ENCODE data around the gene POLG. TPM values are rescaled to one million over a fixed set of nuclear protein-coding genes. Genes with fewer than 3 reads are reported as not detected.

The POLG gene
- total RNA-seq, 4 donors from 2014 or later: 38.4 to 60.7 (median 52.9) TPM

GRCh38 chr15:89377024-89377841, 42.6 kb upstream of the POLG start:
- H3K27ac ChIP-seq: no peak overlapping the region
- no peaks in the 10 kb centered on the region for H3K36me3 ChIP-seq
- peaks cover 0 to 100% (median 17%) of the 10 kb centered on the region in 4 donors for H3K27me3 ChIP-seq
- intact Hi-C loops (cut with DNase I): no loop called here
- peaks cover 0 to 6% (median 0%) of the 10 kb centered on the region in 3 donors for H3K9me3 ChIP-seq
- DNase-seq: no peak
- H3K4me3 ChIP-seq: no peak overlapping the region
- 46 to 48% methylated on average over 11 to 14 of the region's 31 CpGs for WGBS, 2 donors
- TF ChIP-seq POLR2A (IDR thresholded peaks at IDR 0.05) (no peak), CTCF (IDR thresholded peaks at IDR 0.05) (no peak)
- H3K4me1 ChIP-seq: peaks cover 21 to 34% (median 22%) of the 10 kb centered on the region in 3 donors

GRCh38 chr15:89376388-89376787, 41.8 kb upstream of the POLG start:
- DNase-seq: no peak
- Histone ChIP-seq H3K4me1 (peaks cover 21 to 41% (median 22%) of the 10 kb centered on the region in 3 donors), H3K9me3 (peaks cover 0 to 6% (median 0%) of the 10 kb centered on the region in 3 donors), H3K4me3 (no peak overlapping the region), H3K27me3 (peaks cover 0 to 100% (median 23%) of the 10 kb centered on the region in 4 donors), H3K27ac (no peak overlapping the region), H3K36me3 (no peaks in the 10 kb centered on the region)
- intact Hi-C loops (cut with DNase I): no loop called here
- WGBS, 2 donors: 53 to 68% methylated on average over 1 to 2 of the region's 2 CpGs
- TF ChIP-seq CTCF (IDR thresholded peaks at IDR 0.05): no peak
- no peak for TF ChIP-seq POLR2A (IDR thresholded peaks at IDR 0.05)

DNA sequence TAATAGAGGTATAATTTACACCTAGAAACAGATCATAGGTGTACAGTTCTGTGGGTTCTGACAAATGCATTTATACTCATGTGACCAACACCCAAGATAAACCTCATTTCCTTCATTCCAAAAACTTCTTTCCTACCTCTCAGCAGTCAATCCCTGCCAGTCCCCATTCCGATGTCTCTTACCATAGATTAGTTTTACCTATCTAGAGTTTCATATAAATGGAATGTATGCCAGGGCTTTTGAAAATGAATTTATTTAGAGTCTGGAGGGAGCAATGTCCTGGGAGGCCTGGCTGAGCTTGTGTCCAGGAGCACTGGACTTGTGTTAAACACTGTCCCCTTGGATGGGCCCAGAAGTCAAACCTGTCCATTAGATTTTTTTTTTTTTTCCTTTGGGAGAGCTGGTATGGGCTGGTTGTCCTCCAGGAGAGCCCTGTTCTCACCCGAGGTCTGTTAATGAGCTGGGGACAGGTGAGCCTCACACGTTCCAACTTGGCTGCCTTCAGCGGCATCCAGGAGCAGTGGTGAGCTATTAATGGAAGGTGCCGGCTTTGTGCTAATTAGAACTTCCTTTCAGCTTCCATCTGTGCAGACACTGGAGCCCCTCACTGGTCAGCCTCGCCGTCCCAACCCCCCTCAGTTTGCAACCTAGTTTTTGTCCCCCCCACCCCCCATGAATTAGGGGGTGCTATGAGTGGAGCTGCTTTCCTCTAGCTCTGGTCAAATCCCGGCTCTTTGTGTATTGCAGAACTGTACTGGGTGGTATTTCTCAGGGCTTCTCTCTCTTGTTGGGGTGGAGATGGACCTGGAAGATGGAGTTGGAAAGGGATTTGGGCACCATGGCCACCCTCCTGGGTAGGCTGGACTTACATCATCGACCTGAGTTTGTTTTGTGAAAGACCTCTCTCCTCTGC, 40.7 kb upstream of the POLG start:
- H3K36me3 ChIP-seq: no peaks in the 10 kb centered on the region
- no peak for DNase-seq
- TF ChIP-seq CTCF (IDR thresholded peaks at IDR 0.05): no peak
- intact Hi-C loops (cut with DNase I): no loop called here
- H3K4me1 ChIP-seq: peaks cover 22 to 48% (median 27%) of the 10 kb centered on the region in 3 donors
- WGBS, 2 donors: 19 to 32% methylated on average over 8 to 9 of the region's 9 CpGs
- H3K4me3 ChIP-seq: no peak overlapping the region
- no peak overlapping the region for H3K27ac ChIP-seq
- peaks cover 0 to 100% (median 32%) of the 10 kb centered on the region in 4 donors for H3K27me3 ChIP-seq
- H3K9me3 ChIP-seq: peaks cover 0 to 6% (median 0%) of the 10 kb centered on the region in 3 donors

GRCh38 chr15:89374086-89374981, 39.7 kb upstream of the POLG start:
- TF ChIP-seq CTCF (IDR thresholded peaks at IDR 0.05): no peak
- no peak for TF ChIP-seq POLR2A (IDR thresholded peaks at IDR 0.05)
- intact Hi-C loops (cut with DNase I): no loop called here
- 39 to 47% methylated on average over 14 of the region's 14 CpGs for WGBS, 2 donors
- no peak overlapping the region for H3K27ac ChIP-seq
- H3K36me3 ChIP-seq: no peaks in the 10 kb centered on the region
- DNase-seq: no peak
- peaks cover 0 to 6% (median 0%) of the 10 kb centered on the region in 3 donors for H3K9me3 ChIP-seq
- peaks cover 9 to 100% (median 40%) of the 10 kb centered on the region in 4 donors for H3K27me3 ChIP-seq
- peaks cover 15 to 44% (median 20%) of the 10 kb centered on the region in 3 donors for H3K4me1 ChIP-seq
- no peak overlapping the region for H3K4me3 ChIP-seq

All from esophagus squamous epithelium (tissue), 5 donors.